ENCODE results near the gene IQCK. TPM values are rescaled to one million over a fixed set of nuclear protein-coding genes. Genes with fewer than 3 reads are reported as not detected.

IQCK gene
- total RNA-seq, 1 experiment from 2014 or later: 15.5 TPM

GRCh38 chr16:19876501-19877059 lies 158.5 kb downstream of the IQCK start:
- in situ Hi-C loops (cut with HindIII; ENCODE audit: low pct_unique_long_range_greater_than_20kb, low sequenced_read_pairs) (loop anchor here (25.0 kb wide), 1 partner anchor 239 kb away; no protein-coding TSS in a partner anchor), intact Hi-C loops (cut with micrococcal nuclease; ENCODE audit: unreplicated experiment) (no loop called here)
- 0 out of 2 replicates have a peak, but pooled peaks cover 4% of the 10 kb centered on the region for H3K4me1 ChIP-seq (ENCODE audit: control insufficient read depth, insufficient read depth, low read length)
- no peak for TF ChIP-seq TCF7L2 (IDR thresholded peaks at IDR 0.05; ENCODE audit: low read depth, low read length)
- TF ChIP-seq CTCF (IDR thresholded peaks at IDR 0.05): no peak
- TF ChIP-seq POLR2AphosphoS5 (IDR thresholded peaks at IDR 0.05; ENCODE audit: low read depth, low read length): no peak
- no peak for TF ChIP-seq REST (IDR thresholded peaks at IDR 0.05; ENCODE audit: insufficient read depth in 1 of 2, low read depth in 2 of 2, low read length in 1 of 2)
- TF ChIP-seq SIN3A (IDR thresholded peaks at IDR 0.05; ENCODE audit: borderline replicate concordance, insufficient read depth, low read depth, low read length): no peak
- ATAC-seq (no peak), DNase-seq (ENCODE audit: low read depth, low spot score) (no peak)
- no peak overlapping the region for H3K27ac ChIP-seq (ENCODE audit: low read length)
- H3K27me3 ChIP-seq (ENCODE audit: control insufficient read depth, insufficient read depth, low read length): no peaks in the 10 kb centered on the region
- no peaks in the 10 kb centered on the region for H3K9me3 ChIP-seq (ENCODE audit: control insufficient read depth, insufficient read depth, low read depth, low read length)
- BruUV-seq (replicated peaks): no TSS peak
- POLR2A ChIA-PET: no interaction called here
- no peak overlapping the region for H3K4me3 ChIP-seq (ENCODE audit: low read depth in 2 of 2, low read length in 2 of 2)
- no peaks in the 10 kb centered on the region for H3K36me3 ChIP-seq (ENCODE audit: control insufficient read depth, insufficient read depth, low read length)
- CTCF ChIA-PET: no interaction called here

GRCh38 chr16:19878757-19879156 lies 160.7 kb downstream of the IQCK start:
- Histone ChIP-seq H3K9me3 (ENCODE audit: control insufficient read depth, insufficient read depth, low read depth, low read length) (no peaks in the 10 kb centered on the region), H3K4me1 (ENCODE audit: control insufficient read depth, insufficient read depth, low read length) (peaks cover 15% of the 10 kb centered on the region), H3K27ac (ENCODE audit: low read length) (no peak overlapping the region), H3K27me3 (ENCODE audit: control insufficient read depth, insufficient read depth, low read length) (no peaks in the 10 kb centered on the region), H3K4me3 (ENCODE audit: low read depth in 2 of 2, low read length in 2 of 2) (no peak overlapping the region), H3K36me3 (ENCODE audit: control insufficient read depth, insufficient read depth, low read length) (no peaks in the 10 kb centered on the region)
- TF ChIP-seq REST (IDR thresholded peaks at IDR 0.05; ENCODE audit: insufficient read depth in 1 of 2, low read depth in 2 of 2, low read length in 1 of 2) (no peak), TCF7L2 (IDR thresholded peaks at IDR 0.05; ENCODE audit: low read depth, low read length) (no peak), CTCF (IDR thresholded peaks at IDR 0.05) (no peak), POLR2AphosphoS5 (IDR thresholded peaks at IDR 0.05; ENCODE audit: low read depth, low read length) (no peak), SIN3A (IDR thresholded peaks at IDR 0.05; ENCODE audit: borderline replicate concordance, insufficient read depth, low read depth, low read length) (no peak)
- intact Hi-C loops (cut with micrococcal nuclease; ENCODE audit: unreplicated experiment): no loop called here
- no TSS peak for BruUV-seq (replicated peaks)
- CTCF ChIA-PET: interaction anchor here (0.7 kb wide), 1 partner anchor 24 kb away, joined by 3 read pairs; no protein-coding TSS in a partner anchor
- ATAC-seq: no peak
- POLR2A ChIA-PET: interaction anchor here (1.0 kb wide), 1 partner anchor 15 kb away, joined by 3 read pairs; no protein-coding TSS in a partner anchor
- DNase-seq (ENCODE audit: low read depth, low spot score): no peak
- in situ Hi-C loops (cut with HindIII; ENCODE audit: low pct_unique_long_range_greater_than_20kb, low sequenced_read_pairs): loop anchor here (25.0 kb wide), 1 partner anchor 241 kb away; no protein-coding TSS in a partner anchor

Measured in Panc1 (cell line).